Activated T-cell treated with anti-CD3 and anti-CD28 coated beads, Interleukin-2, amount 50 U/mL, for 1 hour (primary cell): Measurements from ENCODE around the gene EPDR1.

Experiments used
- DNase-seq: peaks from one replicate; pipeline ENCODE4 v3.0.0-alpha.2; 2020

EPDR1 gene

DNA sequence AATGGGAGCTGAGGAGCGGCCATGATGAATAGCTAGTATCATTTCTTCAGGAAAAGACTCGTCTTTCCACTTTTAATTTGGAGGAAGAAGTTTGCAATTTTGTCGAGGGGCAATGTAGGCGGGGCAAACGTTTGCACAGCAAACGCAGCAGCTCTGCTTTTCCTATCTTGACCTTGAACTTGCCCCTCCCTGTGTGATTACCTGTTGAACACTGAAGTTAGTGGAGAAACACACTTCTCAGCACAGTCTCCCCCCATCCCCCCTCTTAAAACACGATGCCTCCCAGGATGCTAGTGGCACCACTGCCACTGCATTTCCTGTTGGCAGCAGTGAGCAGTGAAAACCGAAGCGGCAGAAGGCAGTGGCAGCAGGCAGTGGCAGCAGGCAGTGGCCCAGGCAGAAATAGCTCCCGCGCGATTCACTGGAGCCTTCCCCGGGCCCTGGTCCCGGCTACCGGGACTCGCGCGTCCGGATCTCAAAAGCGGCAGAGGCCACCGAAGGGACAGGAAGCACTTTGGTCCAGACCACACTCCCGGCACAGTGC is at the start of gene EPDR1:
EPDR1 (plus strand) TSS at position 336 of the 544 bp plus-strand sequence. CDS start 300 bp downstream, outside the sequence.
- DNase-seq: no peak

DNA sequence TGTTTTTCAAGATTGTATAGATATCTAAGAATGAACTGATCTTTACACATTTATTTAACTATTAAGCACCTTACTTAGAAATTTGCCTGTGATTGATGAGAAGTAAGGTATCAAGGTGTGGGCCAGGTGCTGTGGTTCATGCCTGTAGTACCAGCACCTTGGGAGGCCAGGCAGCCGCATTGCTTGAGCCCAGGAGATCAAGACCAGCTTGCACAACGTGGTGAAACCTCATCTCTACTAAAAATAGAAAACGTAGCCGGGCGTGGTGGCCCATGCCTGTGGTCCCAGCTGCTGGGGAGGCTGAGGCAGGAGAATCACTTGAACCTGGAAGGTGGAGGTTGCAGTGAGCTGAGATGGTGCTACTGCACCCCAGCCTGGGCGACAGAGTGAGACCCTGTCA is 38.4 kb upstream of the EPDR1 start:
- DNase-seq: no peak

DNA sequence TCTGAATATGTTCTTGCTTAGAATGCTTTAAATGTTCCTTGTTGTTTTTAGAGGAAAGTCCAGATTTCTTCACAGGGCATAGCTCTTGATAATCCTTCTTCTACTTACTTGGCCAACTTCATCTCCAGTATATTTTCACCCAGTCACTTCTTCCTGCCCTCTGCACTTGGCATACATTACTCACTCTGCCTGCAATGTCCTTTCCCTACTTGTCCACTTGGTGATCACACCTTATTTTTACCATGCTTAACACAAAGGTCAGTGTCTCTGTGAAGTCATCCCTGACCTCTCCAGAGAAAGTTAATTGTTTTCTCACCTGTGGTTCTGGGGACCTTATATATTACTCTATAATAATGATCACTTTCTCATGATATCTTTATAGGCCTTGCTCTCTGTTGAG is 27.1 kb upstream of the EPDR1 start:
- no peak for DNase-seq

DNA sequence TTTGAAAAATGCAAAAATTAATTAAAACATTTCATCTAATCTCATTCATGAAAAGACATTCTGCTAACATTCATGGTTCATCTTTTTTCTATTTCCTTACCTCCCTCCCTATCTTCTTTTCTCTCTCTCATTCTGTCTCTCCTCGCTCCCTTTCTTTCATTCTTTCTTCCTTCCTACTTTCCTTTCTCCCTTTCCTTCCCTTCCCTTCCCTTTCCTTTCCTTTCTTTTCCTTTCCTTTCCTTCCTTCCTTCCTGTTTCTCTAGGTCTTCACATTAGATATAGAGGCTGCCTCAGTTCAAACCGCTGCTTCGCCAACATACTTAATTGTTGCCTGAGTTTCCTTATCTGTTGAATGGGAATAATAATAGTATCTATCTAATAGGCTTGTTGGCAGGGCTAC is 25.8 kb upstream of the EPDR1 start:
- no peak for DNase-seq

DNA sequence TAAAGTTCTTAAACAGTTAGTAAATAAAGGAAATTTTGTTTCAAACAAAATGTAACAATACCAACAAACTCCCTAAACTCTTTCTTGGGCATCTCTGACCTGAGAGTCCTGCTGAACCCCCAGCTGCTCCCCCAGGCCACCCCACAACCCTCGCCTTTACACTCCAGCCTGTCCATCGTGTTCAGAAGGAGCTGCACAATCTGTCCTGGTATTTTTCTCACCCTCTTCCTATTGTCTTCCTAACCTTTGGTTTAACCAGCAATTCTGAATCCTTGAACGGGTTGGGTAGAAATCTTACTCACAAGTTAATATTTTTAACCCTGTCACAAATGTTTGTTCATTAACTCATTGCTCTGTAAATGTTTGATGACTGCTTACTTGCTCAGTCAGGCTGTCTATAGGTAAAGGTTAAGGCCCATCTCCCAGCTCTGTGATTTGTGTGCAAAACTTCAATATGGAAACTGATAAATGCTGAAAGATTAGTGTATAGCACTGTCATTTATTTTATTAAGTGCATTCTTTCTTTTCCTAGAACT is 20.7 kb upstream of the EPDR1 start:
- DNase-seq: no peak

DNA sequence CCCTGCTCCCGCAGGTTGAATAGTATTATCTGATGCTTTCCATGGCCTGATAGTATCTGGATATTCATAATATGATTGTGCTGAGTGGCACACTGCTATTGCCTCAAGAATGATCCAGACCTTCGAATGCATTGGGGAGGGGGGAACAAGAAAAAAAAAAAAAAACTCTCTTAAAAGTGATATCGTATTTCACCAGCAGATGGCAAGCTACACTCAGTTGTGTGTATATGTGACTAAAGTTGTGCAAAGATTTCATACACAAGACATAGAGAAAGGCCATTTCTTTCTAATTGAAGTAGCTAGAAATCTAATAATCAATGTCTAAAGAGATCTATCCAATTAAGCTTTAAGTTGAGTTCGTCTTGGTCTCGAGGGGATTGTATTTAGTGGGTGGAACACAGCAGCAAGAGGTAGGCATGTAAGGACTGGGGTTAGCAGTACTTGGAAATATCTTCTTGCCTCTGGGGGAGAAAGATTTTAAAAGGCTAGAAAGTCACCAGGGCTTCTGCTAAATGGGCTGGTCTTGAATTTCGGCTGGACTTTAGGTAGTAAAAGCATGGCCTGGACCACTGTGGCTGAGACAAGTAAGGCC is 19.1 kb upstream of the EPDR1 start:
- no peak for DNase-seq

DNA sequence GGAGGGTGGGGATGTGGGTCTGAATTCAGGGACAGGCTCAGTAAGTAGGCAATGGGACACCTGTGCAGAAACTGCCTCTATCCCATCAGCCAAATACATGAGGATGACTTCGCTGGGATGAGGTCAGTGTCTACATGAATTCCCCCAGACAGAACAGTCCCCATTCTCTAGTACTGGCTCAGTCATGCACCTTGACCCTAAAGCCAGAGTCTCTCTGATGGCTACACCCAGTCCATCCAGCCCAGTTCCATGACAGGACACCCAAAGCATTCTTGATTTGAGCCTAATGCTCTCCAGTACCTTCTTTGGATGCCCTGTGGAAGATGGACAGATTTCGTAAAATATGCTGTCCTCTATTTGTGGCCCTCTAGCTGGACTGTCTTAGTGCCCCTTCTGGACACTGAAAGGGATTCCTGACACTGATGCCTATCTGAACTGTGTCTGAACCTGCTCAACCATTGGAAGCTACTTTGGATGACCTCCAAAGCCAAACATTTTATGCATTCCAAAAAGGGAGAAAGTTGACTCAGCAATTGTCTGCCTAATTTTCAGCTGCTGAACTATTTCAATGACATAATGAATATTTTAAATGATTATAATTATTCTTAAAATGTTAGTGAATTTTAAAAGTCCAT is 18.4 kb upstream of the EPDR1 start:
- no peak for DNase-seq

DNA sequence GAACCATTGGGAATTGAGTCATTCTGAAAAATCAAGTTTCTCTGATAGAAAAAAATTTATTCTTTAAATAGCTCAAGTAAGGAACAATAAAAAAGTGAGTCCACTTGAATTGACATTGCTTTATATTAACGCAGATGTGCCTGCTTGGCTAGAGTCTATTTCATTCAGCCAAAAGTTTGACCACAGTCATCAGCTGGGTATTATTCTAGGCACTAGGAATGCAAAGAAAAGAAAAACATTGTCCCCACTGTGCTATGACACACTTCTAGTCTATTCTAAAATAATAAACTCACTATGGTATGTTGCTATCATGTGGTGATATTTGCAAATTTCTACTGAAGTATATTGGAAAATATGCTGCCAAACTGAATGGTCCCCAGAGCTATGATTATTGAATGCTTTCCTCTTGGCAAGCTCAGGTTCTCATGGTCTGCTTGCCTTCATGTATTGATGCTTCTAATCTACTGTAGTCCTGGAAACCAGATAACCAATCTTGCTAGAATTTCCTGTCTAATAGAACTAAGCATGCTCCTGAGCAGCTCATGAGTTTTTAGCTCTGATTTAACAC is 12.1 kb upstream of the EPDR1 start:
- DNase-seq: no peak

DNA sequence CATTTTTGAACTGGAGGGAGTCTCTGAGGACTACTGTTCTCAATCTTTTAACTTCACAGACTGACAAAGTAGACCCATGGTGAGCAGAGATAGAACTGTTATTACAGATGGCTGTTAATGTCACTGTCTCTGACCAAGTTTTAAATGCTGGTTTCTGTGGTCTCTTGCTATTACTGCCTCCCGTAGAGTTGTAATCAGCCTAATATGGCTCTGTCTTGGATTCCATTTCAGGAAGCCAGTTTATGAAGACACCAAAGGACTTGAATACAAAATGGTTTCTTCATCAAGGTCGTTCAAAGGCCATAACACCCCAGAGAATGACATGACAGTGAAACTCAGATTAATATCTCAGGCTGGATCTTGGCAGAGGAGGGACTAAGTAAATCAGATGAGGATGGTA is 7.7 kb upstream of the EPDR1 start:
- no peak for DNase-seq

DNA sequence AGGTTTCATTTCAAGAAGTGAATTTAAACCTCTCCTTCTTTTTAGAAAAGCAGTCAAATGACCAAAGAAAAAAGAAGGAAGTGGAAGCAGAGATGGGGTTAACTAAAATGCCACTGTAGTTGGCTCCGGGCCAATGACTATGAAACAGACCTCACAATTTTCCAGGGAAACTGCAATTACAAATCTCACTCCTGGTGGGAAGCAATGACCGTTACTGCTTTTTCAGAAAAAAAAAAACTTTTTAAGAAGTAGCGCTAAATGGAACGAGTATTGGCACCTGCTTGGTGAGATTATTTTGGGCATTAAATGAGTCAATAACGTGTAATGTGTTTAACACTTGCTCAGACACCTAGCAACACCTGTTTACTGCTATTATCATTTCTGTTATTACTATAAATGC is 5.0 kb upstream of the EPDR1 start:
- DNase-seq: no peak

DNA sequence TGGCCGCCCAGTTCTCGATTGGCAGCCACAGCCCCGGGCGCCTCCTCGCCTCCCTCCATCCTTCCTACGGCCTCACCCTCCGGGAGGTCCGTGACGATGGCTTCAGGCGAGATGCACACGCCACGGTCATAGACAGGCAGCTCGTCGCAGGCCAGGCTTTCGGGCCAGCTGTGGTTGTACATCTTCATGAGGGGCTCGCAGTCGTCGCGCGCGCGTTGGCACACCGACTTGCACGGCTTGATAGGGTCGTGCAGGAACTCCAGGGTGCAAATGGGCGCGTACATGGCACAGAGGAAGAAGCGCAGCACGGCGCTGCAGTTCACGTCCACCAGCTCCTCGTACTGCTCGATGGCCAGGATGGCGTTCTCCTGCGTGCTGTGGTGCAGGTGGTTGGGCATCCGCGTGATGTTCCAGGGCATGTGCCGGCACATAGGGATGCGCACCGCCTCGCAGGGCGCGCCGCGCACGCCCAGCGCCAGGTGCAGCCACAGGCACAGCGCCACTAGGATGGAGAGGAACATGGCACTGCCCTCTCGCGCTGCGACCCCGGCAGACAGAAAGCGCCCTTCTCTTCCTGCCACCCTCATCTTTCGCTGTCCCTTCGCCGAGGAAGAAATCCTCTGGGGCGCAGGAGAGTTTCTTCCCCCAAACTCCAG is 4.3 kb upstream of the EPDR1 start:
- no peak for DNase-seq

DNA sequence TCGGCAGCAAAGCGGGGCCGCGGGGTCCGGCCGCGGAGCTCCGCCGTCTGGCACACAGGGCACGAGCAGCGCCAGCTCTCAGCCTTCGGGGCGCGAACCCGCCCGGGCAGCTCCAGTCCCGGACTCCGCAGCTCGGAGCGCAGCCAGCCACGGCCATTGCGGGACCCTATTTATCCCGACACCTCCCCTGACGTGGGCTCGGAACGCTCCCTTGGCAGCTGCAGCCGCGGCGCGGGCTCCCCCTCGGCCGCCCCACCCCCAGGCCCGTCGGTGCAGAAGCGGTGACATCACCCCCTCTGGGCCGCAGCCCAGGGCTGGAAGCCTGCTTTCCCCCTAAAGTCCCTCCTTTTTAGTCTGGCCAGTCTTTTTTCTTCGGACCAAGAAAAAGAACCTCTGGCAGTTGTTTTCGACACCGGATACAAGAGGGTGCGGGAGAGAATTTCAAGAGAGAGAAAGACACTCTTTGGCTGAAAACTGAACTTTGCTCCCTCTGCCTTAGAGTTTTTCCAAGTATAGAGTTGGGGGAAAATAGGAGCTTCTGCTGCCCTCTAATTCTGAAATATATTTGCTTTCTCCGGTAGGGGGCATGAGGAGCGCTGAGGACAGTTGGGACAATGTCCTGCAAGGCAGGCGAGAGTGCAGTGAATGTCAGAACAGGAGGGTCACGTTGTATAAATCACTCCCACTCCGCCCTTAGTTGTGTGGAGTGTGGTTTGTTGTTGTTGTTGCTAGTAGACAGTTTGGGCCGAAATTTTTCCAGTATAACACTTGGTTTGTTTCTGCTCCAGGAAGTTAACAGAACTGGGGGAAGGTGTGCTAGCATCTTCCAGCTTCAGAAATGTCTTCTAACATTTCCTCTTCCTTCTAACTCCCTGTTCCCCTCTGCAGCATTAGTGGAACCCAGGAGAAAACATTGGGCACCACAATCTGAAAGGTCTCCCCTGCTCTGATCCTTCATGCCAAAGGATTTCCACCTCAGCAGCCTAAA is 3.5 kb upstream of the EPDR1 start, which contains the start of gene SFRP4:
SFRP4 (minus strand) TSS at position 145 of the 988 bp plus-strand sequence. CDS start 280 bp downstream, outside the sequence.
- DNase-seq: no peak

DNA sequence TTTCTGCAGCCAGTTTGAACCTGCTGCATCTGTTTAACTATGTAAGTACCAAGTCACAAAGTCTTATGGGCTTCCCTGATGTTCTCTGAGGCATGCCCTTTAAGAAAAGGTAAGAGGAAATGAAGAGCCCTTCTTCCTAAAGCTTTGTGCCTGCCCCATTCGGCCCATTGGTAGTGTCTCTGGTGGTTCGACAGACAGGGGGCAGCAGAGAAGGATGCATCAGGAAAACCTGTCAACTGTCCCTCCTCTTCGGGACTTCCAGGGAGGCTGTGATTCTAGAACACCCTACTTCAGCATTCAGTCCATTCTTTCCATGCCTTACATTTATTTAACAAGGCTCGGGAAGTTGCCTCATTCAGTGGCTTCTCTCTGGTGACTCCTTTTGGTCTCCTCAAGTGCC is 1.9 kb upstream of the EPDR1 start:
- DNase-seq: no peak

DNA sequence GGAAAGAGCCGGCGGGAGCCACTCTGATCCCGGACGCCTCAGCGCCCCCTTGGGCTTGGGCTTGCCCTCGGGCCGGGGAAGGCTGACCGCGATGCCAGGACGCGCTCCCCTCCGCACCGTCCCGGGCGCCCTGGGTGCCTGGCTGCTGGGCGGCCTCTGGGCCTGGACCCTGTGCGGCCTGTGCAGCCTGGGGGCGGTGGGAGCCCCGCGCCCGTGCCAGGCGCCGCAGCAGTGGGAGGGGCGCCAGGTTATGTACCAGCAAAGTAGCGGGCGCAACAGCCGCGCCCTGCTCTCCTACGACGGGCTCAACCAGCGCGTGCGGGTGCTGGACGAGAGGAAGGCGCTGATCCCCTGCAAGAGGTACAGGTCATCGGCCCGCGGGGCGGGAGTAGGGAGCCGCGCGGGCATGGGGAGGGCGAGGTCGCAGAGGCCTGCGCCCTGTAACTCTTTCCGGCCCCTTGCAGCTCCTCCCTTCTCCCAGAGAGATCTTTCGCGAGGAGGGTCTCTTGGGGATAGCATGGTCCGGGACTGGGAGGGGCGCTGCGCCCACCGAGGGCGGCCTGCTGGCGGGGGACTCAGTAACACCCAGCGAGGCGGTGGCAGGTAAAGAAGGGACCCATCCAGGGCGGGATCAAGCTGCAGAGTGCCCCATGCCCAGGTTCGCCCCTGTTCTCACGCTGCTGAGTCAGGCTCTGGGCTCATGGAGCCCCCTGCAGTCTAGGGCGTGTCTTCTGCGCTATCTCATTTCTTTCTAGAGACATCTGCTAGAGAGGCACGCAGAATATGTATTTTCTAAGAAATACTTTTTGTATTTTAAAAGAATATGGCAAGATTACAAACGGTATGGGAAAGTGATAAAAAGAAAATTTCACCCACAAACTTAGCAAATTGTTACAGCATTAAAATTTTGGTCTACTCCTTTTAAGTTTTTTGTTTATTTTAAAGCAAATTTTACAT is 687 bp downstream of the EPDR1 start:
- no peak for DNase-seq

DNA sequence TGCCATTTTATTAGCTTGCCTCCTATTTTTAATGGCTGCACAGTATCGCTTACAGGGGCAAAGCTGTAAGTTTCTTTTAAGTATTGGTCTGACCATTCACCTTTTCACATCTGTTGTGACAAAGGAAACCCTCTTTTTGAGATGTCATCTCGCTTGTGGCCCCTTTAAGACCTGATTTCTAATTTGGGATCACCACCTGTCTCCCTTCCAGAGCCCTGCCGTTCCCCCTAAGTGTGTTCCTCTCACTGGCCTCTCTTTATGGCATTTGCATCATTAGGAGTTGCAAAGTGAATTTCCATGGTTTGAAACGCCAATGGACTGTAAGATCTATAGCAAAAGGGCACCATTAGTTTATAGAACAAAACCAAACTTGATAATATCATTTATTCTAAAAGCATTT is 1.4 kb downstream of the EPDR1 start:
- DNase-seq: no peak

DNA sequence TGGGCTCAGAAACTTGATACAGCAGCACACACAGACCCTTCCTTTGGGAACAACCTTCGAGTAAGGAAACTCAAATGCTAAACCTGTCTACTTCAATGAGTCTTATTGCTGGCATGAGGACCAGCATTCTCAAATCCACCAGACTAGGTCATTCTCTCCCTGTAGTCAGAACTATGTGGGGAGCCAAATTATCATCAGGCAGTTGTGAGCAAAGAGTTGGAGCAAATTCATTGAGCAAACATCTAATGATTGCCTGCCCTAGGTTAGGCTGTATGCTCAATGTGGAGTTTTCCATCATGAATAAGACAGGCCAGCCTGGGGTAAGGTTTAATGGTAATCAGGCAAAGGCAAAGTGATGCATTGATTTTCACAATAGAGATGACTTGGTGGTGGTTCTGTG is 3.6 kb downstream of the EPDR1 start:
- no peak for DNase-seq

DNA sequence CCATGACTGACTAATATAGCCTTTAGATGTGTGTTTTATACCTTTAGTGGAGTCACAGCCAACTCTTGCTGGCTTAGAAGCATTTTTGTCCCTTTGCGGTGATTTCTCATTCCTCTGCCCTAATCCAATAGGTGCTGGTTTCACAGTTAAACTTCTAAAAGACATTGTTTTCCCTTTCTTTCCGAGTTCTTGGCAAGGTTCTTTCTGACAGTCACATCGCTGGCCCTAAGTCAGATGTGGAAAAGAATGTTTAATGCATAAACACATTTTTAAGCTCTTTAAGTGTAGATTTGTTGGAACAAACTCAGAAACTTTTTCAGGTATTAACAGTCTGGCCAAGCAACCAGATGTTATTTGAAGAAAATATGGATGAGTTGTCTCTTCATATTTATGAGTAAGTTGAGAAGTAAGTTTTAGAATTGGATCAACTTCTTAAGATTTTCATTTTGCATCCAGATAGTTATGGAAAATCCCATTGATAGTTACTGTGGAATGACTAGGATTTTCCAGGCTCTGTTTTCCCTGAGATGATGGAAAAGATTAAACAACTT is 4.1 kb downstream of the EPDR1 start:
- no peak for DNase-seq

DNA sequence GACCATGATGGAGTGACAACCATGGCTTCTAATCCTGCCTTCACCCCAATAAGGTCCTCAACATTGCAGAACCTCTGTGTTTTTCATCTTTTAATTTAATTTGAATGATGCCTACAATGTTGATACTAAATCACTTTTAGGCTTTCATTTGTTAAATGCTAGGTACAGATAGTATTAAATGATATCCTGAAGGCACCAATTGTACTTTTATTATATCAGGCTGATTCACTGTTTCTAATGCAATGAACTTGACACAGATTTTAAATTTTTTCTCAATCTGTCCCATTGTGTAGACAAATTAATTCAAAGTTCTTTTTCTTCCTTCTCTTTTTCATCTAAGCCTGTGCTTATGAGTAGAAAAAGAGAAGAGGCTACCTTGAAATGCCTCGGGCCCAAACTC is 5.2 kb downstream of the EPDR1 start:
- no peak for DNase-seq

DNA sequence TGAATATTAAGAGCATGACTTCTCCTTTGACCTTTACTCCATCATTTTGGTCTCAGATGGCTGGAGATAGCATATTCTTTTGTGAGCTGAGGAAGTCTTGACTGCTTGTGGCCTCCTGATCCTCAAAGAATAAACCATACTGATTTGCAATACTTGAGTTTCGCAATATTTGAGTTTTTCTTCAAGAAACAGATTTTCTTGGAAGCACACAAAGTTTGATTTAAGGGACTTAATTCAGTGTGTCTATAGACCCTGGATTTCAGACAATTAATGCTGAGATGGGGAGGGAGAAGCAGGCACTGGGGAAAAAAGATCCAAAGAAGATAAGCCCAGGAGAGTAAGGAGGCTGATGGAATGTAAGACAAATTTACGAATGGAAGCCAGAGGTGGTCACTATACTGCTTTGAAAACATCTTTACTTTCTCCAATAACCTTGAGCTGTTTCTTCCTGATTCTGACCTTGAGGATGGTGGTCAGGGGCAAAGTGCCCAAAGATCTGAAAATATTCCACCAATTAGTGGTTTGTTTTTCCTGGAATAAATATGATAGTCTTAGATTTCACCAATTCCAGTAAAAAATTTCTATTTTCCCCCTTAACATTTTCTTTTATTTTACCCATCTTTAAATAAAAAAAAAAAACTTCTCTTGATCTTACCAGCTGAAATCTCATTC is 7.5 kb downstream of the EPDR1 start:
- no peak for DNase-seq

DNA sequence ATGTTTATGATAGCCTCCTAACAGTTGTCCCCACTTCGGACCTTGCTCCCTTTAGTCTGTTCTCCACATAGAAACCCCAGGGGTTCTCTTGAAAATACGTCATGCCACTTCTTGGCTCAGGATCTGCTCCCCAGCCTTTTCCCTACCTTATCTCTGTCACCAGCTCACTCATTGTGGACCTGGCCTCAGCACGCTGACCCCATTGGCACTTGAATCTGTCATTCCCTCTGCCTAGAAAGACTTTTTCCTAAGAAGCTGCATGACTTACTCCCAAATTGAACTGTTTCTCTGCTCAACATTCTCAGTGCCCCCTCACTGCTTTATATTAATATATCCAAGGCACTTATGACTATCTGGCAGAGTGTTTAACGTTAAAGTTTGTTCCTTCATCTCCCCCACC is 8.4 kb downstream of the EPDR1 start:
- no peak for DNase-seq
